ENCODE data around the gene MISP3.

Gene MISP3

DNA sequence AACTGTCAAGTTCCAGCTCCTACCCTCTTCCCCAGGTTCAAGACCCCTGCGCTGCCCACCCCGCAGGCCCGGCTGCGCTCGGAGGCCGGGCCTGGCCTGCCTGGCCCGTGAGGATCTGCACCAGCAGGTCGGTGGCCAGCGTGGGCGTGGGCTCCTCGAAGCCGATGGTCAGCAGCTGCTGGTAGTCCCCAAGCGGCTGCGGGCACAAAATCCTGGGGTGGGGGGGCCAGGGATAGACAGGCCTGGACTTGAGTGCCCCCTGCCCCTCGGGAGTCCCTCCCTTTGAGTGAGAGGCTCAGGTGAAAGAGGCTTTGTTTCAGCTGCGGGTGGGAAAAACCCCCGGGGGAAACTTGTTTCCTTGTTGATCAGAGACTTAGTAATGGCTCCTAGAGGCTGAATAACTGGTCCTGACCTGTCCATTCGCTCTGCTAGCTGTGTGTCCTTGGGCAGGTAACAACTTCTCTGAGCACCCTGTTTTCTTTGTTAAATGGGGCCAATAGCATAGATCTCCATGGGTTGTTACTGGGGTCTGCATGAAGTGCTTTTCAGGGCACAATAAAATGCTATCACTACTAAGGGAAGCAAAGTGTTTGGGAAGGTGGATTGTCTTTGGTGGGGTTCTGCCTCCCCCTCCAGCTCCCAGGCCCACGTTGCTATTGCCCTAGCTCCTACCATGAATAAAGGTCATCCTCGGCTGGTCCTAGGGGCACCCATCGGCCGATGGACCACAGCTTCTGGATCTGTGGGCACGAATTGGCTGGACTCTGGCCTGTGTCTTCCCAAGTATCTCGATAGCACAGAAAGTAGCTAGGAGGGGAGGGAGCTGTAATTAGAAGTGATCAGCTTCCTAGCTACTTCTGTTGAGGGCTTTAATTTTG is 9.4 kb downstream of the MISP3 start:
- Histone ChIP-seq H3K9me2 (replicated peaks; ENCODE audit: control insufficient read depth, low read length) (no peaks in the 10 kb centered on the region), H3F3A (ENCODE audit: control insufficient read depth, insufficient read depth) (0 out of 2 replicates have a peak, but pooled peaks cover 2% of the 10 kb centered on the region), H3K4me3 (ENCODE audit: low read length) (peak overlapping the region; percentile 86), H3K79me2 (ENCODE audit: control insufficient read depth, low read length) (0 out of 2 replicates have a peak, but pooled peaks cover 4% of the 10 kb centered on the region), H4K20me1 (ENCODE audit: control insufficient read depth, insufficient read depth, low read depth, low read length) (no peaks in the 10 kb centered on the region), H3K27me3 (ENCODE audit: control insufficient read depth, low read length) (no peaks in the 10 kb centered on the region), H3K27ac (ENCODE audit: low read depth, low read length) (no peak overlapping the region), H3K36me3 (ENCODE audit: control insufficient read depth, low read length) (peaks cover 12% of the 10 kb centered on the region), H3K4me2 (ENCODE audit: low read length) (peak overlapping the region; percentile 96), H3K4me1 (ENCODE audit: control insufficient read depth, low read length) (peaks cover 16% of the 10 kb centered on the region), H3K9me3 (ENCODE audit: control insufficient read depth, insufficient read depth, low read length) (no peaks in the 10 kb centered on the region)
- TF ChIP-seq EZH2phosphoT487 (IDR thresholded peaks at IDR 0.05; ENCODE audit: borderline replicate concordance, low read length): no peak
- TF ChIP-seq, protein P1, sequence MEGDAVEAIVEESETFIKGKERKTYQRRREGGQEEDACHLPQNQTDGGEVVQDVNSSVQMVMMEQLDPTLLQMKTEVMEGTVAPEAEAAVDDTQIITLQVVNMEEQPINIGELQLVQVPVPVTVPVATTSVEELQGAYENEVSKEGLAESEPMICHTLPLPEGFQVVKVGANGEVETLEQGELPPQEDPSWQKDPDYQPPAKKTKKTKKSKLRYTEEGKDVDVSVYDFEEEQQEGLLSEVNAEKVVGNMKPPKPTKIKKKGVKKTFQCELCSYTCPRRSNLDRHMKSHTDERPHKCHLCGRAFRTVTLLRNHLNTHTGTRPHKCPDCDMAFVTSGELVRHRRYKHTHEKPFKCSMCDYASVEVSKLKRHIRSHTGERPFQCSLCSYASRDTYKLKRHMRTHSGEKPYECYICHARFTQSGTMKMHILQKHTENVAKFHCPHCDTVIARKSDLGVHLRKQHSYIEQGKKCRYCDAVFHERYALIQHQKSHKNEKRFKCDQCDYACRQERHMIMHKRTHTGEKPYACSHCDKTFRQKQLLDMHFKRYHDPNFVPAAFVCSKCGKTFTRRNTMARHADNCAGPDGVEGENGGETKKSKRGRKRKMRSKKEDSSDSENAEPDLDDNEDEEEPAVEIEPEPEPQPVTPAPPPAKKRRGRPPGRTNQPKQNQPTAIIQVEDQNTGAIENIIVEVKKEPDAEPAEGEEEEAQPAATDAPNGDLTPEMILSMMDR (IDR thresholded peaks at IDR 0.05; ENCODE audit: low read depth, low read length, poor library complexity, severe bottlenecking): no peak

DNA sequence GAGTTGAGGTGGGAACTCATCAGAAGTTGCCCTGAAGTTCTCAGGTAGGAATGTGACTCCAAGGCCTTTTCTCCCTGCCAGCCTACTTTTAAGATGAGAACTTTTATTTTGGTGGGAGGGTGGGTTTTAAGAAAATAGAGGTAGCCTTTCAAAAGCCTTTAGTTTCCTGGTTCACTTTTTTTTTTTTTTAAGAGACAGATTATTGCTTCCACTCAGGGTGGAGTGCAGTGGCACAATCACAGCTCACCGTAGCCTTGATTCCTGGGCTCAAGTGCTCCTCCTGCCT is 10.0 kb downstream of the MISP3 start:
- H4K20me1 ChIP-seq (ENCODE audit: control insufficient read depth, insufficient read depth, low read depth, low read length): no peaks in the 10 kb centered on the region
- H3K27ac ChIP-seq (ENCODE audit: low read depth, low read length): no peak overlapping the region
- no peaks in the 10 kb centered on the region for H3K27me3 ChIP-seq (ENCODE audit: control insufficient read depth, low read length)
- H3F3A ChIP-seq (ENCODE audit: control insufficient read depth, insufficient read depth): peaks cover 4% of the 10 kb centered on the region; the same call in 1 of the 2 replicates
- no peak for TF ChIP-seq EZH2phosphoT487 (IDR thresholded peaks at IDR 0.05; ENCODE audit: borderline replicate concordance, low read length)
- TF ChIP-seq, protein P1 (IDR thresholded peaks at IDR 0.05; ENCODE audit: low read depth, low read length, poor library complexity, severe bottlenecking): no peak
- no peaks in the 10 kb centered on the region for H3K9me2 ChIP-seq (replicated peaks; ENCODE audit: control insufficient read depth, low read length)
- no peaks in the 10 kb centered on the region for H3K9me3 ChIP-seq (ENCODE audit: control insufficient read depth, insufficient read depth, low read length)
- H3K4me1 ChIP-seq (ENCODE audit: control insufficient read depth, low read length): peaks cover 16% of the 10 kb centered on the region
- H3K79me2 ChIP-seq (ENCODE audit: control insufficient read depth, low read length): 0 out of 2 replicates have a peak, but pooled peaks cover 4% of the 10 kb centered on the region
- H3K4me3 ChIP-seq (ENCODE audit: low read length): no peak overlapping the region
- no peak overlapping the region for H3K4me2 ChIP-seq (ENCODE audit: low read length)
- H3K36me3 ChIP-seq (ENCODE audit: control insufficient read depth, low read length): peaks cover 15% of the 10 kb centered on the region

DNA sequence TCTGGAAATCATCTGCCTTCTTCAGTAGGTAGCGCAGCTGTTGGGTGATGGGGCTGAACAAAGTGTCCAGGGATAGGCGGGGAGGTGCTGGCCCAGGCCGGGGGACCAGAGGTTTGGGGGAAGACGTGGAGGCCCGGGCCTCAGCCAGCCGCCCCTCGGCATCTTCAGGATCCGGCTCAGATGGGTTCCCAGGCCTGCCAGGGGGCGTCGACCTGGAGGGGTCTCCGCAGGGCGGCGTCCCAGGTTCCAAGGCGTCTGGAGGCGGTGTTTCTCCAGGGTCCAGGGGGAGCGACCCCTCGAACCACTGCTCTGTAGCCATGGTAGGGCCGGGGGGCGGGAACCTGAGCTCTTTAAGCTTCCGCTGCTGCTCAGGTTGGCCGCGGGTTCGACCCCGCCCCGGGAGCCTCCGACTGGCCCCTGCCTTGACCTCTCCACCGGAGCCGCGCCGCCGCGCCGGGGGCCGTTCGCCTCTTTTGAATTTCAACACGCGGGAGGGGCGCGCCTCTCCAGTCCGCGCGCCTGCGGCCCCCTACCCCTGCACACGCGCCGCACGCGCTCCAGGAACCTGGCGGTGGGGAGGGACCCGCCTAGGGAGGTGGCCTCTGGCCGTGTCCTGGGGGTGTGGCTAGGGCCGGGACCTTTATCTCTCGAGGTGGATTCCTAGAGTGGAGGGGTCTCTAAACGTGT is 12.9 kb downstream of the MISP3 start, which contains the start of gene C19orf67:
Gene C19orf67, minus strand, starts transcription at position 475 of the 687 bp plus-strand sequence. Its CDS starts 156 bp downstream, at position 319.
- no peak within 1 kb of the TSS for H3K4me2 ChIP-seq (ENCODE audit: low read length)
- H3K27me3 ChIP-seq (ENCODE audit: control insufficient read depth, low read length): no peaks in the 10 kb centered on the region
- no peak for TF ChIP-seq EZH2phosphoT487 (IDR thresholded peaks at IDR 0.05; ENCODE audit: borderline replicate concordance, low read length)
- TF ChIP-seq, protein P1 (IDR thresholded peaks at IDR 0.05; ENCODE audit: low read depth, low read length, poor library complexity, severe bottlenecking): no peak

More for the DNA sequence above, 12.9 kb downstream of the MISP3 start, which contains the start of gene C19orf67:
- no peaks in the 10 kb centered on the region for H3K9me3 ChIP-seq (ENCODE audit: control insufficient read depth, insufficient read depth, low read length)
- no peak within 1 kb of the TSS for H3K27ac ChIP-seq (ENCODE audit: low read depth, low read length)
- H4K20me1 ChIP-seq (ENCODE audit: control insufficient read depth, insufficient read depth, low read depth, low read length): no peaks in the 10 kb centered on the region
- peaks cover 22% of the 10 kb centered on the region for H3K4me1 ChIP-seq (ENCODE audit: control insufficient read depth, low read length)
- peaks cover 9% of the 10 kb centered on the region; the same call in 1 of the 2 replicates for H3F3A ChIP-seq (ENCODE audit: control insufficient read depth, insufficient read depth)
- no peaks in the 10 kb centered on the region for H3K9me2 ChIP-seq (replicated peaks; ENCODE audit: control insufficient read depth, low read length)
- peaks cover 31% of the 10 kb centered on the region for H3K36me3 ChIP-seq (ENCODE audit: control insufficient read depth, low read length)
- no peak within 1 kb of the TSS for H3K4me3 ChIP-seq (ENCODE audit: low read length)
- peaks cover 15% of the 10 kb centered on the region for H3K79me2 ChIP-seq (ENCODE audit: control insufficient read depth, low read length)

Measured in DOHH2 (cell line).